ENCODE measurements around the gene RPL29.

RPL29 gene

GRCh38 chr3:51966016-51966415, 29.7 kb downstream of the RPL29 start:
- no peak for DNase-seq (ENCODE audit: low read depth in 2 of 2)

GRCh38 chr3:51964521-51964920, 31.2 kb downstream of the RPL29 start:
- DNase-seq (ENCODE audit: low read depth in 2 of 2) = no peak

DNA sequence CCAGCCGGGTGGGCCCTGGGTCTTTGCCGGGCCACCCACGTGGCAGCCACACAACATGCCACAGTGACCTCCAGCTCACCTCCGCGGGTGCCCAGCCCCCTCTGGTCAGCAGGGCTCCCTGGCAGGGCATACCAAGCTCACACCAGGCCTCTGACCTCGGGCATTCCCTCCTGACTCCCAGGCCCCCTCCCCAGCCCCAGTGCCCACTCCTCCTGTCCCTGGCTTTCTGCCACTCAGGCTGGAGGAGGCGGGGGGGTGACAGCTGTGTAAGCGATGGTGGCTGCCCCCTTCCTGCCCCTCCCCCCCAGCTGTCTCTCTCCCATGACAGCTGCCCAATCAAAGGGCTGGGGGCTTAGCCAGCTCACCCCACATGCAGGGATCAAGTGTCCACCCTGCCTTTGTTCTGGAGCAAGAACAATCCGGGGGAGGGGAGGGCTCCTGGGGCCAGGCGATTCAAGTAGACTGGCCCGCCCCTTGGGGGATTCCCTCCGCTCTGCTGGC, 31.7 kb downstream of the RPL29 start:
- no peak for DNase-seq (ENCODE audit: low read depth in 2 of 2)

DNA sequence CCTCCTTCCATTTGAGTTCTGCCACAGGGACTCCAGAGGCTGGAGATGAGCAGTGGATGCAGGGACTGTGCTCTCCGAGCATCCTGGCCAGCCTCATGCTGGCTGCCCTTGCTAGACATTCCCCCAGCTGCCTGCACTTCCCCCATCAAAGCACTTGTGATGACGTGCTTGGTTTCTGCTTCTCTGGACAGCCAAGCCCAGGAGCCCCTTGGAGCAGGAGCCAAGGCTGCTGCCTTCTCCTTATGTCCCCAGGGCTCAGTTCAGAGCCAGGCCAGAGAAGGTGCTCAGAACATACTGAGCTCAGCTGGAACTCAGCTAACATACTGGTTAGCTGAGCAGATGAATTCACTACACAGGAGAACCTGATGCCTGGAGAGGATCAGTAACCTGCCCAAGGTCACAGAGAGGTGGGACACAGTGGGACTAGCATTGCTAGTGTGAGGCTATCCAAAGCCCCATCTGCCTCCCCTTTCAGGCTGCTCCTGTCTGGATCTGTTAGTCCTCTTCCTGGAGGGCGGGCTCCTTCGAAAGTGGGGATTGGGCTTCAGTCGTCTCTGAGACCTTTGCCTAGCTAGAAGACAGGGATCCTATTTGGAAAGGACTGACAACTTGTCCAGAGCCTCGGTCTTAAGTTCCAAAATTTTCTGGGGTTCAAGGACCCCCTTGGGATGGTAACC, 32.7 kb downstream of the RPL29 start:
- no peak for DNase-seq (ENCODE audit: low read depth in 2 of 2)

GRCh38 chr3:51961602-51962569, 33.8 kb downstream of the RPL29 start:
- DNase-seq (ENCODE audit: low read depth in 2 of 2) = no peak

GRCh38 chr3:51961011-51961410, 34.7 kb downstream of the RPL29 start:
- DNase-seq (ENCODE audit: low read depth in 2 of 2) = no peak

DNA sequence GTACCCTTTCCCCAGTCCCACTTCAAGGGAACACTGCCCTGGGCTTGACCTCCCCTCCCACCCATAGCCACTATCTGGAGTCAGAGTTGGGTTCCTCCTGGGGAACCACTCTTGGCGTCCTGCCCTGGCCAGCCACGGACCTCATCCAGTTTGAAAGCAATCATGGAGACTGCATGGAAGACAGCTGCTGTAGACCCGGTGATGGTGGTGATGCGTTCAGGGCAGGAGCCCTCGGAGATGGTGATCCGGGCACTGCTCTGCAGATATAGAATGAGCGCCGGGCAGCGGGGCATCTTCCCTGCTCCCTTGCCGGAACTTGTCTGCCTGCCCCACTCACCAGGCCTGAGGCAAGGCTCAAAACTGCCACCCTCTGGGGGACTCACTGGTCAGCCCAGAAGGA, 35.3 kb downstream of the RPL29 start:
- DNase-seq (ENCODE audit: low read depth in 2 of 2) = no peak

DNA sequence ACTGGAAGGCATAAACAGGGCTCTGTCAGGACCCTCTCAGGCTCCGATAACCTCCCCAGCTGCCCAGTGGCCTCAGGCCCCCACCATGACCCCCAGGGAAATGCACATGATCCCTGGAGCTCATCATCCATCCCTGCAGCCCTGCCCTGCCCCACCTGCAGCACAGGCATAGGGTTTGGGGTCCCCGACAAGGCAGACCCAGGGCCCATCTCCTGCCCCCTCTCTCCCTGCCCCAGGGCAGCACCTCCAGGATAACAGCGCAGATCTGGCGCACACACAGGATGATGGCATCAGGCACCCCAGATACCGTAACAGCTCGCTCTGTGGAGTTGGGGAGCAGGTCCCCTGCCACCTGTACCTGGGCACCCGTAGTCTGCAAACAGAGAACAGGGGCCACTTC, 36.0 kb downstream of the RPL29 start:
- DNase-seq (ENCODE audit: low read depth in 2 of 2) = no peak

DNA sequence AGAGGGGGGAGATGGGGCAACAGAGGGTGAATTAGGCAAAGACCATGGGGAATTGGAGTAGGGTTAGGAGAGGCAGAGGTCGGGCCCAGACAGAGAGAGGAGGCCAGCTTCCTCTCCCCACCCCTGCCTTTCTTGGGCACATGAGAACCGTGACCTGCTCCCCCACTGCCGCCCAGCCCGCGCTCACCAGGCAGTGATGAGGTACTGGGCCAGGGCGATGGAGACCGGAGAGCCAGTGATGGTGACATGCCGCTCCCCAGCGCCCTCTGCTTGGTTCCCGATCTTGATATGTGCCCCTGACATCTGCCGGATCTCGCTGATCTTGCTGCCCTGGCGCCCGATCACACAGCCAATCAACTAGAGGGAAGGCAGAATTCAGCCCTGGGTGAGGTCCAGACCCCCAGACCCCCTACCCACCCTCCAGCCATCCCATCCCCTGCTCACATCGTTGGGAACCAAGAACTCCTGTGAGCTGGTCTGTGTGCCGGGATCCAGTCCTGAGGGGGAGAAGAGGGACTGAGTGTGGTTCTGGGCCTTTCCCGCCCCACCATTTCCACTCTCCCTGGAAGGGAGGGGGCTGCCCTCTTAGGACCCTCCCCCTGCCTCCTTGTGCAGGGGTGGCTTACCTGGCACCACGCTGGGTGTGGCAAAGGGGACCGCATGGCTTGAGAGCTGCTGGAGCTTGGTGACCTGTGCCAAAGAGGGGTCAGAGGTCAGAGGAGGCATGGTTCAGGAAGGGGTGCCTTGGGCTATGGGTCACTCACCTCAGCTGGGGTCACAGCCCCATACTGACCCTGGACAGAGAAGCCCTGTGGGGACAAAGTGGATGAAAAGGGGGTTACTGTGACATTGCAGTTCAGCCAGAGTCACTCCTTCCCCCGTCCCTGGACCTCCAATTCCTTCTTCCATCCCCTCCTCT, 36.8 kb downstream of the RPL29 start:
- no peak for DNase-seq (ENCODE audit: low read depth in 2 of 2)

- no peak for DNase-seq (ENCODE audit: low read depth in 2 of 2)
These were observed 38.0 kb downstream of the RPL29 start for GRCh38 chr3:51957520-51958205.

GRCh38 chr3:51955893-51956770, 39.6 kb downstream of the RPL29 start:
- no peak for DNase-seq (ENCODE audit: low read depth in 2 of 2)

DNA sequence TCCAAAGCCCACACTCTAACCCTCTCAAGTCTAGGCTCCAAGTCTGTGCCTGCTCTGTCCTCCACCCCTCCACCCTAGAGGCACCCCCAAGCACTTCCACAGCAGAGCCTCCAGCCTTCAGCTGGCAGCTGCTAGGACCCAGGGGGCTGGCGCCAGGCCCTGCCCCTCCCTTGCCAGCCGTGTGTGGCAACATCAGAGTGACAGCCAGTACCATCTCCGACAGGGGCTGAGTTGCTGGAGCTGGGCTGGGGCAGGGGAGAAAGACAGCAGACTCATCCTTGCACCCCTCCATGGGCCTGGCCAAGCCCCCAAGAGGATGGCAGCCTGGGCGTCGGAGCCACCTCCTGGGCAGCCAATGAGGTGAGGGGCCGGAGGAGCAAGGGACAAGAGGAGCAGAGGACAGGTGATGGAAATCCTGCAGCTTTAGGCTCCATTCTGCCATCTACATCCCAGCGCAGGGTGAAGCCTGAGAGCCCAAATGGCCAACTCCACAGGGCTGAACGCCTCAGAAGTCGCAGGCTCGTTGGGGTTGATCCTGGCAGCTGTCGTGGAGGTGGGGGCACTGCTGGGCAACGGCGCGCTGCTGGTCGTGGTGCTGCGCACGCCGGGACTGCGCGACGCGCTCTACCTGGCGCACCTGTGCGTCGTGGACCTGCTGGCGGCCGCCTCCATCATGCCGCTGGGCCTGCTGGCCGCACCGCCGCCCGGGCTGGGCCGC, 40.4 kb downstream of the RPL29 start, which contains the start of gene GPR62:
Gene GPR62, plus strand, starts transcription at position 207 of the 718 bp plus-strand sequence. Its CDS starts 272 bp downstream, at position 479.
- DNase-seq (ENCODE audit: low read depth in 2 of 2) = no peak

- no peak for DNase-seq (ENCODE audit: low read depth in 2 of 2)
These were observed 41.0 kb downstream of the RPL29 start for GRCh38 chr3:51954713-51955112.

GRCh38 chr3:51954105-51954504, 41.6 kb downstream of the RPL29 start:
- DNase-seq (ENCODE audit: low read depth in 2 of 2) = no peak

- no peak for DNase-seq (ENCODE audit: low read depth in 2 of 2)
These were observed 42.2 kb downstream of the RPL29 start for GRCh38 chr3:51953445-51953844.

DNA sequence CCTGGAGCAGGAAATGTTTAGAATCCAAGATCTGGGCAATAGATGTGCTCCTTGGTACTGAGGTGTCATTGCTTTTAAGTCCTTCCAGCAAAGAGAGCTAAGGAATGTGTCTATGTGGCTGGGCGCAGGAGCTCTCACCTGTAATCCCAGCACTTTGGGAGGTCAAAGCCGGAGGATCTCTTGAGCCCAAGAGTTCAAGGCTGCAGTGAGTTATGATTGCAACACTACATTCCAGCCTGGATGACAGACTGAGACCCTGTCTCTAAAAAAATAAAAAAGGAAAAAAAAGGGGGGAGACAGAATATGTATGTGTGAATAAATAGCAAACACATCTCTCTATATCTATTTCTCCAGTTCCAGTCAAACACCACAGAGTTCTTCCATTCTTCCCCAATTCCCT, 44.8 kb downstream of the RPL29 start:
- DNase-seq (ENCODE audit: low read depth in 2 of 2) = no peak

- no peak for DNase-seq (ENCODE audit: low read depth in 2 of 2)
These were observed 46.6 kb downstream of the RPL29 start for GRCh38 chr3:51949121-51949520.

GRCh38 chr3:51948016-51948580, 47.6 kb downstream of the RPL29 start:
- DNase-seq (ENCODE audit: low read depth in 2 of 2) = no peak
